ENCODE measurements around the gene GALNT10. TPM values are rescaled to one million over a fixed set of nuclear protein-coding genes. Genes with fewer than 3 reads are reported as not detected.

The GALNT10 gene
- total and polyA plus RNA-seq, 2 donors from 2014 or later, result 13.0 to 44.3 TPM

- Histone ChIP-seq H3K4me1 (ENCODE audit: control insufficient read depth in 2 of 3, insufficient read depth in 2 of 3, low read depth in 1 of 3, low read length in 3 of 3) (peaks cover 0 to 3% (median 0%) of the 10 kb centered on the region in 3 donors), H3K9me3 (ENCODE audit: control insufficient read depth in 2 of 3, insufficient read depth in 1 of 3, low read length in 3 of 3) (no peaks in the 10 kb centered on the region), H3K9ac (ENCODE audit: low read length in 3 of 3) (no peak overlapping the region), H3K27ac (ENCODE audit: low read depth in 2 of 2, low read length in 2 of 2) (no peak overlapping the region), H3K4me3 (ENCODE audit: low read length in 3 of 3) (no peak overlapping the region), H3K36me3 (ENCODE audit: control insufficient read depth in 2 of 3, insufficient read depth in 3 of 3, low read length in 3 of 3) (peaks cover 0 to 13% (median 13%) of the 10 kb centered on the region in 3 donors), H3K27me3 (ENCODE audit: control insufficient read depth, insufficient read depth, low read length) (no peaks in the 10 kb centered on the region)
- DNase-seq (no peak), FAIRE-seq (no peak)
- intact Hi-C loops (cut with DNase I), result no loop called here
- no peak for TF ChIP-seq CTCF (IDR thresholded peaks at IDR 0.05; ENCODE audit: borderline replicate concordance, extremely low read depth, insufficient read depth)
Measured at GRCh38 chr5:154460172-154460571, 269.6 kb downstream of the GALNT10 start.

- intact Hi-C loops (cut with DNase I), result no loop called here
- no peak for FAIRE-seq
- no peak for TF ChIP-seq CTCF (IDR thresholded peaks at IDR 0.05; ENCODE audit: borderline replicate concordance, extremely low read depth, insufficient read depth)
Measured at GRCh38 chr5:154461531-154461930, 271.0 kb downstream of the GALNT10 start.

GRCh38 chr5:154464438-154464837 is 273.9 kb downstream of the GALNT10 start:
- Histone ChIP-seq H3K9me3 (ENCODE audit: control insufficient read depth in 2 of 3, insufficient read depth in 1 of 3, low read length in 3 of 3) (no peaks in the 10 kb centered on the region), H3K4me1 (ENCODE audit: control insufficient read depth in 2 of 3, insufficient read depth in 2 of 3, low read depth in 1 of 3, low read length in 3 of 3) (no peaks in the 10 kb centered on the region), H3K4me3 (ENCODE audit: low read length in 3 of 3) (no peak overlapping the region), H3K36me3 (ENCODE audit: control insufficient read depth in 2 of 3, insufficient read depth in 3 of 3, low read length in 3 of 3) (no peaks in the 10 kb centered on the region), H3K9ac (ENCODE audit: low read length in 3 of 3) (no peak overlapping the region), H3K27me3 (ENCODE audit: control insufficient read depth, insufficient read depth, low read length) (peaks cover 5% of the 10 kb centered on the region), H3K27ac (ENCODE audit: low read depth in 2 of 2, low read length in 2 of 2) (no peak overlapping the region)
- intact Hi-C loops (cut with DNase I), result no loop called here
- no peak for FAIRE-seq
- DNase-seq, result peak in 3 of 5 donors; percentile 45 to 85 (median 78)
- no peak for TF ChIP-seq CTCF (IDR thresholded peaks at IDR 0.05; ENCODE audit: borderline replicate concordance, extremely low read depth, insufficient read depth)

More at GRCh38 chr5:154461531-154461930, 271.0 kb downstream of the GALNT10 start:
- H3K27ac ChIP-seq (ENCODE audit: low read depth in 2 of 2, low read length in 2 of 2), result no peak overlapping the region
- no peaks in the 10 kb centered on the region for H3K9me3 ChIP-seq (ENCODE audit: control insufficient read depth in 2 of 3, insufficient read depth in 1 of 3, low read length in 3 of 3)
- H3K27me3 ChIP-seq (ENCODE audit: control insufficient read depth, insufficient read depth, low read length), result peaks cover 2% of the 10 kb centered on the region
- peaks cover 0 to under 1% (median 0%) of the 10 kb centered on the region in 3 donors for H3K4me1 ChIP-seq (ENCODE audit: control insufficient read depth in 2 of 3, insufficient read depth in 2 of 3, low read depth in 1 of 3, low read length in 3 of 3)
- no peak overlapping the region for H3K4me3 ChIP-seq (ENCODE audit: low read length in 3 of 3)
- H3K9ac ChIP-seq (ENCODE audit: low read length in 3 of 3), result no peak overlapping the region
- peak in 1 of 5 donors; percentile 11 for DNase-seq
- H3K36me3 ChIP-seq (ENCODE audit: control insufficient read depth in 2 of 3, insufficient read depth in 3 of 3, low read length in 3 of 3), result peaks cover 0 to 4% (median 0%) of the 10 kb centered on the region in 3 donors

GRCh38 chr5:154465169-154465568 is 274.6 kb downstream of the GALNT10 start:
- no peak overlapping the region for H3K27ac ChIP-seq (ENCODE audit: low read depth in 2 of 2, low read length in 2 of 2)
- H3K27me3 ChIP-seq (ENCODE audit: control insufficient read depth, insufficient read depth, low read length), result peaks cover 8% of the 10 kb centered on the region
- DNase-seq (no peak), FAIRE-seq (no peak)
- no peaks in the 10 kb centered on the region for H3K9me3 ChIP-seq (ENCODE audit: control insufficient read depth in 2 of 3, insufficient read depth in 1 of 3, low read length in 3 of 3)
- H3K4me1 ChIP-seq (ENCODE audit: control insufficient read depth in 2 of 3, insufficient read depth in 2 of 3, low read depth in 1 of 3, low read length in 3 of 3), result no peaks in the 10 kb centered on the region
- H3K9ac ChIP-seq (ENCODE audit: low read length in 3 of 3), result no peak overlapping the region
- intact Hi-C loops (cut with DNase I), result no loop called here
- no peaks in the 10 kb centered on the region for H3K36me3 ChIP-seq (ENCODE audit: control insufficient read depth in 2 of 3, insufficient read depth in 3 of 3, low read length in 3 of 3)
- no peak for TF ChIP-seq CTCF (IDR thresholded peaks at IDR 0.05; ENCODE audit: borderline replicate concordance, extremely low read depth, insufficient read depth)
- no peak overlapping the region for H3K4me3 ChIP-seq (ENCODE audit: low read length in 3 of 3)
